Chondrocyte (in vitro differentiated cells): ENCODE measurements around the gene STK40. TPM values are rescaled to one million over a fixed set of nuclear protein-coding genes. Genes with fewer than 3 reads are reported as not detected.

Experiments used
- DNase-seq: peaks from one replicate; pipeline ENCODE4 v3.0.0; 2021; ENCODE audit warnings: mixed read lengths, low spot score
- H3K27ac Mint-ChIP-seq: one replicate; pipeline ENCODE4 v1.8.0; 2021; ENCODE audit warnings: mild to moderate bottlenecking, moderate library complexity, mixed read lengths; ENCODE audit not compliant: unreplicated experiment
- H3K27me3 Mint-ChIP-seq: 2 replicates; pipeline ENCODE4 v1.8.0; 2021; ENCODE audit warnings: low read depth, mixed read lengths
- H3K36me3 Mint-ChIP-seq: 2 replicates; pipeline ENCODE4 v1.8.0; 2021; ENCODE audit warnings: low read depth, mixed read lengths
- H3K4me1 Mint-ChIP-seq: 2 replicates; pipeline ENCODE4 v1.8.0; 2021; ENCODE audit warnings: low read depth, mild to moderate bottlenecking, mixed read lengths
- H3K4me3 Mint-ChIP-seq: one replicate; pipeline ENCODE4 v1.8.0; 2021; ENCODE audit warnings: mild to moderate bottlenecking, moderate library complexity, mixed read lengths; ENCODE audit not compliant: unreplicated experiment
- H3K9me3 Mint-ChIP-seq: 2 replicates; pipeline ENCODE4 v1.8.0; 2021; ENCODE audit warnings: low read depth, mixed read lengths
- CTCF ChIP-seq: fragments of 200-600 bp; sonication (generic); IDR thresholded peaks from 2 replicates; pipeline ENCODE4 v1.5.0; 2021; ENCODE audit warnings: antibody characterized with exemption, mild to moderate bottlenecking, moderate library complexity
- total RNA-seq: library from RNA; stranded (reverse); gene quantifications from 3 replicates; pipeline ENCODE4 v1.2.1, GENCODE V29; 2021

Gene STK40
- total RNA-seq, 1 donor from 2014 or later: 63.7 TPM

GRCh38 chr1:36320767-36321118, 65.0 kb downstream of the STK40 start:
- no peak for DNase-seq
- Mint-ChIP-seq H3K36me3 (peaks cover 7% of the 10 kb centered on the region), H3K27me3 (no peaks in the 10 kb centered on the region), H3K4me1 (peaks cover 26% of the 10 kb centered on the region), H3K9me3 (no peaks in the 10 kb centered on the region), H3K4me3 (peak overlapping the region; percentile 62), H3K27ac (peak overlapping the region; percentile 82)
- TF ChIP-seq CTCF: no peak

- Mint-ChIP-seq H3K27me3 (no peaks in the 10 kb centered on the region), H3K4me3 (peak overlapping the region; percentile 62), H3K36me3 (peaks cover 7% of the 10 kb centered on the region), H3K4me1 (peaks cover 26% of the 10 kb centered on the region), H3K9me3 (no peaks in the 10 kb centered on the region), H3K27ac (peak overlapping the region; percentile 82)
- no peak for DNase-seq
- TF ChIP-seq CTCF: no peak
Observed at GRCh38 chr1:36320291-36320761, 65.4 kb downstream of the STK40 start.

GRCh38 chr1:36309397-36309796, 76.3 kb downstream of the STK40 start:
- Mint-ChIP-seq H3K36me3 (peaks cover 6% of the 10 kb centered on the region), H3K27ac (no peak overlapping the region), H3K27me3 (no peaks in the 10 kb centered on the region), H3K4me1 (peaks cover 20% of the 10 kb centered on the region), H3K4me3 (no peak overlapping the region), H3K9me3 (no peaks in the 10 kb centered on the region)
- TF ChIP-seq CTCF: no peak
- no peak for DNase-seq

GRCh38 chr1:36307601-36308330, 78.0 kb downstream of the STK40 start:
- peak overlapping the region; percentile 97 for H3K4me3 Mint-ChIP-seq
- no peak for TF ChIP-seq CTCF
- H3K9me3 Mint-ChIP-seq: no peaks in the 10 kb centered on the region
- DNase-seq: no peak
- peaks cover 11% of the 10 kb centered on the region for H3K36me3 Mint-ChIP-seq
- H3K4me1 Mint-ChIP-seq: peaks cover 20% of the 10 kb centered on the region
- no peak overlapping the region for H3K27ac Mint-ChIP-seq
- H3K27me3 Mint-ChIP-seq: no peaks in the 10 kb centered on the region

GRCh38 chr1:36306902-36307456, 78.7 kb downstream of the STK40 start:
- TF ChIP-seq CTCF: no peak
- Mint-ChIP-seq H3K27ac (peak overlapping the region; percentile 80), H3K9me3 (no peaks in the 10 kb centered on the region), H3K27me3 (no peaks in the 10 kb centered on the region), H3K4me3 (peak overlapping the region; percentile 97), H3K4me1 (peaks cover 20% of the 10 kb centered on the region), H3K36me3 (peaks cover 14% of the 10 kb centered on the region)
- DNase-seq: no peak
